Stimulated activated naive CD4-positive, alpha-beta T cell treated with Interleukin-2 at 50 U/mL for 16 hours (primary cell): ENCODE data around the gene SHMT1.
"Not testable (repeated sequence)": the region's sequence is repeated elsewhere in the genome, so short reads cannot be mapped to it uniquely, and the experiment has no call there.

Experiments
- DNase-seq: peaks from one replicate; lab custom pipeline; 2025; lab: John Stamatoyannopoulos, UW

SHMT1 gene

DNA sequence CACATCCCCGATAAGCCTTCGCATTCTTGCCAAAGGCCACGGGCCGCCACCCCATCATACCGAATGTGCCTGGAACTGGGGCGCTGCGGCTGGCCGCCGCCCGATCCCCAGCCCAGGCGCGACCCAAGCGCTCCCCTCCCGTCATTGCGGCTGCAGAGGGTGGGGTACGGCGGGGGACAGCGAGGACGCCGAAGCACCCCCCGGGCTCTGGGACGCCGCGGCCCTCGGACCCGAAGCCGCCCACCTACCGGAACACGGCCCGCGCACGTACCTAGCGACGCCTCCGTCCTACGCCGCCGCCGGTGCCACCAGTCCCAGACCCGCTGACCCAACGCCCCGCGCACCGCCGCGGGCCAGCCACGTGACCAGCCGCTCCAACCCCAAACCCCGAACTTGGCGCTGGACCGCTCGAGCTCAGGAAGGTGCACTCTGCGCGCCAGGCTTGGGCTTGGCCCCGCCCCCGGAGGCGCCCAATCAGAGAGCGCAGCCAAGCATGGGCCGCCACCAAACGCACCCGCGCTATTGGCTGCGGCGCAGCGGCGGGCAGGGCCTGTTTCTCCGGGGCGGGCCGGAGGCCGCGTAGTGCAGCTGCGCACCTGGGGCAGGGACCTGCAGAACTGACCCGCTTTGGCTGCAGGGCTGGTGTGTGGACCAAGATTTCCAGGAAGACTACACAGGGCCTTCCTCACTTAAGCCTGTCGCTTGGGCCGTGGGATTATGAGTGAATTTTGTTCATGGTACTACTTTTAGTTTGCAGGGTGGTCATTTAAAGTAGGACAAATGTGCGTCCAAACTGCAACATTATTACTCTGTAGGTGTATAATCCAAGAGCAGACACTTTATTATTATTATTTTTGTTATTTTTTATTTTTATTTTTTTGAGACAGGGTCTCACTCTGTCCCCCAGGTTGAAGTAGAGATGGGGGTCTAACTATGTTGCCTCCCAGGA lies at the start of gene SHMT1:
TSS of gene SHMT1 (minus strand) at position 450 of the 949 bp plus-strand sequence. CDS start 7,569 bp downstream, outside the sequence.
- DNase-seq, result peak; percentile 89

DNA sequence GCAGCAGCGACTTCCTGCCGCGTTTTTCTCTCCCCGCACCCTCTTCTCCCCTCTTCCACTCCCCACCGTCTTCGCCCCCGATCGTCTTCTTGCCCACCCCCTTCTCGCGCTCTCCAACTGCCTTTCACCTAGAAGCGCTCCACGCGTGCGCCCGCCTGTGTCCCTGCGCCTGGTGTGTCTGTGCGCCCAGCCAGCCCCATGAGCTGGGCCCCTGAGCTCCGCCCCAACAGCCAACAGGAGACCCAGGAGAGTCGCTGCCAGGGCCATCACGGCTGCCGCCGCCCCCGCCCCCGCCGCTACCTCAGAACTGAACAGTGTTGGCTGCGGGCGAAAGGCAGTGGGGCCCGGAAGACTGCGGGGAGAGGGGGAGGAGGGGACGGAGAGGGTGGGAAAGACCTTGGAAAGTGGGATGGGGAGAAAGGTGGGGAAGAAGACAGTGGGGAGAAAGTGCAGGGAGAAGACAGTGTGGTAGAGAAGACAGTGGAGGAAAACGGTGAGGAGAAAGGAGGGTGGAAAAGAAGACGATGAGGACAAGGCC lies 48.7 kb upstream of the SHMT1 start:
- not testable (repeated sequence) for DNase-seq

DNA sequence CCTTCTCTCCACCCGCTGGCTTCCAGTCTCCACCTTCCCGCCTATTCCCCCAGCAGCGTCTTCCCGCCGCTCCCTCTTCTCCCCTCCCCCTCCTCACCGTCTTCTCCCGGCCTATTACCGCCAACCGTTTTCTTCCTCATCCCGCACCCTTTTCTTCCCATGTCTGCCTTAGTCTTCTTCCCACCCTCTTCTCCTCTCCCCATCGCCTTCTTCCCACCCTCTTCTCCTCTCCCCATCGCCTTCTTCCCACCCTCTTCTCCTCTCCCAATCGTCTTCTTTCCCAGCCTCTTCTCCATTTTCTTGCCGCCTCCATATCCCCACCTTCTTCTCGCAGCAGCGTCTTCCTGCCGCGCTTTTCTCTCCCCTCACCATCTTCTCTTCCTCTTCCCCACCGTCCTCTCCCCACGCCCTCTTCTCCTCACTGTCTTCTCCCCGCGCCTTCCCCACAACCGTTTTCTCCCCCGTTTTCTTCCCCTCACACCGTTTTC lies 48.1 kb upstream of the SHMT1 start:
- not testable (repeated sequence) for DNase-seq

DNA sequence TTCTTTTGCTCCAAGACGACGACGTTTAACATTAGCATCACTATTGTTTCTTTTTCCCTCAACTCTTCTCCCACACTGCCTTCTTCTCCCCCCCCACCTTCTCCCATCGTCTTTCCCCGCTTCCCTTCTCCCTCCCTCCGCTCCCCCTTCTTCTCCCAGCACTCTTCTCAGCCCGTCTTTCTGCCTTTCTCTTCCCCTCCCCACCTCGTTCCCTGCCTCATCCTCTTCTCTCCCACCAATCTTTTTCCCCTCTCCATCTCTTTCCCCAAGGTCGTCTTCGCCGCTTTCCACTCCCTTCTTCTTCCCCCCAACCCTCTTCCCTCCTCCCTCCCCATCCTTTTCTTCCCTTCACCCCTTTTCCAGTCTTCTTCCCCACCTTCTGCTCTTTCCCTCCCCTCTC lies 47.4 kb upstream of the SHMT1 start:
- DNase-seq, result not testable (repeated sequence)

DNA sequence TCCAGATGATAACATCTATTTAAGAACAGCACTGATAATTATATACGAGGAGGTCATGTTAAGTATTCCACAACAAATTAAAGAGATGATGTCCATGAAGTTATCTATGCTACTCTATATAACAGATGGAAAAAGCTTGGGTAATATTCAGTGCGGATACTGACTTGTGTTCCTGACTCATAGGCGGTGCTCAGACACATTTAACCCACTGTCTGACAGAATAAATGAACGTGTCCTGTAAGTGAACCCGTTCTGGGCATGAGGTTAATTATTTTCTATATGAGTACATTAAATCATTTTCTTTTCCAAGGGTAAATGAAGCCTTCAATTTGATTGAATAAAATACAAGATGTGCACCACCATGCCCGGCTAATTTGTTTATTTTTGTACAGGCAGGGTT lies 46.0 kb upstream of the SHMT1 start:
- not testable (repeated sequence) for DNase-seq

DNA sequence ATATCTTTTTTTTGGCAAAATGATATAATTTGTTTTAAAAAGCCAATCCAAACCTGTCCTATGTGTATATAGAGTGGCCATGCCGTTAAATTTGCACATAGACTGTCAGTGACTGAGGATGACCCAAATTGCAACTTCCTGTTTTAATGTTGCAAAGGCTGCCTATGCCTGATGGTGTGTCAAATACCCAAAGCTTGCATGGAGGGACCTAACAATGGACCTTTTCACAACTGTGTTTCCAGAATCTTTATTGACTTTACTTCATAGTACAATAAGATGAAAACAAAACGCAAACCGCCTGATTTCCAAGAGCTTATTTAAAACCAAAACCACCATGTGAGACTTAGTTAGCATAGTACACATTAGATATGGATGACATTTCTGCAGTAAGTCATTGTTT lies 45.6 kb upstream of the SHMT1 start:
- not testable (repeated sequence) for DNase-seq

DNA sequence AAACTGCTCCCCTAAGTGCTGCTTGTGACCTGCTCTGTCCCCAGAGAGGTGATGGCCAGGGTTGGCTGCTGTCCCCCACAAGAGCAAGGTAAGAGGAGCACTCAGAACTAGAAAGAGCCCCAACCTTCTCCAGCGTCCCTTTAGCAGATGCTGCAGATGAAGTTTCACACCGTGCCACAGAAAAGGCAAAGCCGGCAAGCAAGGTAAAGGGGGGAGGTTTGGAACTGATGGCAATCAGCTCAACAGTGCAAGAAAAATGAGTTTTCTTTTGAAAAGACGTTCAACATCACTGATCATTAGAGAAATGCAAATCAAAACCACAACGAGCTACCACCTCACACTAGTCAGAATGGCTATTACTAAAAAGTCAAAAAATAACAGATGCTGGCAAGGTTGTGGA lies 40.3 kb upstream of the SHMT1 start:
- DNase-seq, result not testable (repeated sequence)

DNA sequence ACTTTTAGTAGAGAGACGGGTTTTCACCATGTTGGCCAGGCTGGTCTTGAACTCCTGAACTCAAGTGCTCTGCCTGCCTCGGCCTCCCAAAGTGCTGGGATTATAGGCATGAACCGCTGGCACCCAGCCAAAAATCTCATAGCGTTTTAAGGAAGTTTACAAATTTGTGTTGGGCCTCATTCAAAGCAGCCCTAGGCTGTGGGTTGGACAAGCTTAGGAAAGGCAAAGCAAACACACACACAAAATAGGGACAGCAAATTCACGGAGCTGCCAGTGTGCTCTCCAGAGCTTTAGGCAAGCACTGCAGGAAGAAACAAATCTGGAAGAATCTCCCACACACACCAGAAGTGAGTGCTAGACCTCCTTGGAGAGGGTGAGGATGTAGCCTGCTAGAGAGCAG lies 39.8 kb upstream of the SHMT1 start:
- DNase-seq, result not testable (repeated sequence)

DNA sequence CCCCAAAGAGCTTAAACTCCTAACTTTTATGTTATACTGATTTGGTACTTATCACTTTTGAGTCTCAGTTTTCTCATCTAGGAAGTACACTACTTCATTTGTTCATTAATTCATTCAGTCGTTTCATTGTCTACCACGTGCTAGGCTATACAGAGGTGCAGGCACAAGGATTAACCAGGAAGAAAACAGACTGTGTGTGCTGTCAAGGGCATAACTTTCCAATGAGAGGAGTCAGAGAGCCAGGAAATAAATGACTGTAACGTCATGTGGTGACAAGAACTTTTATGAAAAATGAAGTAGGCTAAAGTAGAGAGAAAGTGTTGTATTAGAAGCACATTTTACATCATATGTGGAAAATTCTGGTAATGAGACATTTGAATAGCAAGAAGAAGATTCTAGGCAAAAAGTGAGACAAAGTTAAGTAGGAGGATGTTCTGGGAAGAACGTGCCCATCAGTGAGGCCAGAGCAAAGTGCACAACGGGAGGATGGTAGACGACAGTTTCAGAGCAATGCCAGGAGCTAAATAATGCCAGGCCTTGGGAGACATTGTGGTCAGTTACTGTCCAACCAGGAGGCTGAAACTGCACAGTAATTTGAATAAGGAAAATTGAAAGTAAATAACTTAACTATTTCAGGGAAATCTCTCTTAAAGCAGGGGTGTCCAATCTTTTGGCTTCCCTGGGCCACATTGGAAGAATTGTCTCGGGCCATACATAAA lies 38.7 kb upstream of the SHMT1 start:
- DNase-seq, result not testable (repeated sequence)

DNA sequence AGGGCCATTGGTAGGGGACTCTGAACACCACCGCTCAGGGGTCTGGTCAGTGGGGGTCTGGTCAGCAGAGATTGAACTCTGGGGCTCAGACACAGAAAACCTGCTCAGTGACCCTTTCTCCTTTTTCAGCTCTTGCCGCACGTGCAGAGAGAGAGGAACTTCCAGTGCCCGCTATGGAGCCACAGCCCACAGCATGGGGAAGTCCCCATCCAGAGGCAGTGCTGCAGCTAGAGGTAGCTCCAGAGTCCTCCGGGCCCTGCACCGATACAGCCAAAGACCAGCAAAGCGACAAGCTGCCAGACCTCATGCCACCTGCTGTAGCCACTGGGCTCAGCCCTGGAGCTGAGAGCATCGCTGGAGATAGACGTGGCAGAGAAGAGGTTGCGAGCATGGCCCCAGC lies 25.4 kb upstream of the SHMT1 start:
- not testable (repeated sequence) for DNase-seq

DNA sequence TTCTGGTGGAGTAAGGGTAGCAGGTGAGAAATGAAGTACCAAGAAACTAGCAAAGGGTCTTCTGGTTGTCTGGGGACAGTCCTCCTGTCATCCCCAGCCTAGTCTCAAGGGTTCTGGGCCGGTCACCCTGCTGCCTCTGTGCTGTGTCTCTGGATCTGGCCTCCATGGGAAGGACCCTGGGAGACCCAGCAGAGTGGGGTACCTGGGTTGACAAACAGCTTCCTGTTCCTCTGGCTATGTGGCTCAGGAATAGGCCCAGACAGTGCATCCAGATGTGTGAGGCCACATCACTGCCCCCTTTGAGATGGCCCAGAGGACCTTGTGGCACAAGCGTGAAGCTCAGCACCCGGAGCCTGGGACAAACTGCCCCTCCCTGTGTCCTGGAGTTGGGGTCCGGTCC lies 24.9 kb upstream of the SHMT1 start:
- DNase-seq, result not testable (repeated sequence)

DNA sequence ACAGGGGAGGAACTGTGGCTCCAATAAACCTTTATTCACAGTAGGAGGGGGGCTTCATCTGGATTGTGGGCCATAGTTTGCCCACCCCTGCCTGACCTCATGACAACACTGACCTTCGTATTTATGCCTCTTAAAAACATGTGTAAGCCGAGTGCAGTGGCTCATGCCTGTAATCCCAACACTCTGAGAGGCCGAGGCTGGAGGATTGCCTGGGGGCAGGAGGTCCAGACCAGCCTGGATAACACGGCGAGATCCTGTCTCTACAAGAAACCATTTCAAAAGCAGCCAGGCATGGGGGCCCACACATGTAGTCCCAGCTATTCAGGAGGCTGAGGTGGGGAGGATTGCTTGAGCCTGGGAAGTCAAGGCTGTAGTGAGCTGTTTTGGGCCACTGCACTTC lies 24.2 kb upstream of the SHMT1 start:
- not testable (repeated sequence) for DNase-seq

DNA sequence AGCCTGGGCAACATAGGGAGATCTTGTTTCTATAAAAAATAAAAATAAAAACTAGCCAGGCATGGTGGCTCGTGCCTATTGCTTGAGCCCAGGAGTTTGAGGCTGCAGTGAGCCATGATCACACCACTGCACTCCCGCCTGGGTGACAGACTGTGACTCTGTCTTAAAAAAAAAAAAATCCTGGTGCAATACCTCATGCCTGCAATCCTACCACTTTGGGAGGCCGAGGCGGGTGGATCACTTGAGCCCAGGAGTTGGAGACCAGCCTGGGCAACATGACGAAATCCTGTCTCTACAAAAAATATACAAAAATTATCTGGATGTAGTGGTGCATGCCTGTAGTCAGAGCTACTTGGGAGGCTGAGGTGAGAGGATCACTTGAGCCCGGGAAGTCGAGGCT lies 20.9 kb upstream of the SHMT1 start:
- DNase-seq, result not testable (repeated sequence)

DNA sequence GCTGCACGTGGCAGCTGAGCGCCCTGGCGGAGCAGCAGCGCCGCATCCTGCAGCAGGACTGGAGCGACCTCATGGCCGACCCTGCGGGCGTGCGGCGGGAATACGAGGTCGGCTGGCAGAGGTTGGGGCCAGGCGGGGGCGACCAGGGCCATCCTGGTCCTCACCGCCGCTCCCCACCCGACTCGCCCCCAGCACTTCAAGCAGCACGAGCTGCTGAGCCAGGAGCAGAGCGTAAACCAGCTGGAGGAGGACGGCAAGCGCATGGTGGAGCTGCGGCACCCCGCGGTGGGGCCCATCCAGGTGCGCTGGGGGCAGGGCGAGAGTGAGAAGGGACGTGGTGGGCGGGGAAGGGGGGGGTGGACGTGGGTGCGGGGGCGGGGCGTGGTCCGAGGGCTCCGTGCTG lies 19.7 kb upstream of the SHMT1 start:
- DNase-seq, result not testable (repeated sequence)

DNA sequence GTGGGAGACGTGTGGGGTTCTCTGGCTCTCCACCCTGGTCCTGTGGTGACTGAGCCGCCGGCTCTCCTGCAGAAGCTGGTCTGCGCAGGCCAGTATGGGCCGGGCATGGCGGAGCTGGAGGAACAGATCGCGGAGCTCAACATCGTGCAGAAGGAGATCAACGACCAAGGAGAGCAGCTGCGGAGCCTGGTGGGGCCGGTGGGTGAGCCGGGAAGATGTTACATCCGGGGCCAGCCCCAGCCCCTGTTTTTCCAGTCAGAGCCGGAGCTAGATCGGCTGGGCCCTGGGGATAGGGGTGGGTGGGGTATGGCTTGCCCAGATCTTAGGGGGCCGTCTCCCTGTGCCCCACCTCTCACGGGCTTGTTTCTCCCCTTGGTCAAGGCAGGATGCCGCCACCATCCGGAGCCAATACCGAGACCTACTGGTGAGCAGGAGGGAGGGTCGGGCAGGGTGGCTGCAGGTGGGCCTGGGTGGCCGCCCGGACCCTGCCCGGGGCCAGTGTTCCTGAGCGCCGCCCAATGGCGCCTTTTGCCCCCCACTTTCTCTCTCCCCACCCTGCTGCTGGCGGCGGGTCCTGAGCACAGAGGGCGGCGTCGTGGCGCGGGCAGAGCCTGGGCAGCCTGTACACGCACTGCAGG lies 19.2 kb upstream of the SHMT1 start:
- no peak for DNase-seq

DNA sequence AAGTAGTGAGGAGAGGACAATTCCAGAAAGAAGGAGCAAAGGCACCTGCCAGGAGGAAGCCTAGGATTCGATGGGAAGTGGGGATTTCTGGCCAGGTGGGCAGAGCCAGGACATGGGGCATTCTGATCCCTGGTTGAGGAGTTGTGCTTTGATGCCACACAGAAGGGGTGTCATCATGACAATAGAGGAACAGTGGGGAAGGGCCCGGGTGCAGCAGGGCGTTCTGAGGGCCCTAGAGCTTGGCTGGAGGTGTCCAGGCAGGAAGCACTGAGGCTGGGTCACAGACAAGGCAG lies 18.5 kb upstream of the SHMT1 start:
- DNase-seq, result no peak

DNA sequence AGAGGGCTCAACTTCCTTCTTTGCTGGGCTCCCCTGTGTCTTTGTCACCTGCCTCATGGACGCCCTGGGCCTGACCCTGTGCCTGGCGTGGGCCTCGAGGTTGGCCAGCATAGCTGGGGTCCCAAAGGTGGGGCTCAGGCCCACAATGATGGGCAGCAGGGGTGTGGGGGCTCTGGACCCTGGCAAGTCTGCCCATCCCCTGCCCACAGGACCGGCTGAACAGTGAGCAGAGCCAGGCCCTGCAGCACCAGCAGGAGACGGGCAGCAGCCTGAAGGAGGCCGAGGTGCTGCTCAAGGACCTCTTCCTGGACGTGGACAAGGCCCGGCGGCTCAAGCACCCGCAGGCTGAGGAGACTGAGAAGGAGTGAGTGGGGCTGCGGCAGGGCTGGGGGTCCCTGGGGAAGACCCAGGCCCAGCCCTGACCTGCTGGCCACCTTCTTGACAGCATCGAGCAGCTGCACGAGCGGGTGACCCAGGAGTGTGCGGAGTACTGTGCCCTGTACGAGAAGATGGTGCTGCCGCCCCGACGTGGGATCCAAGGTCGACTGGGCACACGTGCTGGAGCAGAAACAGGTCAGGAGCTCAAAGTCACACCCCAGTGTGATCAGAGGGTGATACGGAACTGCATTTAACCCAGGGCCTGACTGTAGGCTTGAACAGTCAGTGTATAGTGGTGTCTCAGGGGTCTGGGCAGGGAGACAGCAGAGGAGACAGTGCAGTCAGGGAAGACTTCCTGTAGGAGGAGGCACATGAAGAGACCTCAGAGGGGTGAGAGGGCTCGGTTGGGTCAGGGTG lies 18.0 kb upstream of the SHMT1 start:
- no peak for DNase-seq

DNA sequence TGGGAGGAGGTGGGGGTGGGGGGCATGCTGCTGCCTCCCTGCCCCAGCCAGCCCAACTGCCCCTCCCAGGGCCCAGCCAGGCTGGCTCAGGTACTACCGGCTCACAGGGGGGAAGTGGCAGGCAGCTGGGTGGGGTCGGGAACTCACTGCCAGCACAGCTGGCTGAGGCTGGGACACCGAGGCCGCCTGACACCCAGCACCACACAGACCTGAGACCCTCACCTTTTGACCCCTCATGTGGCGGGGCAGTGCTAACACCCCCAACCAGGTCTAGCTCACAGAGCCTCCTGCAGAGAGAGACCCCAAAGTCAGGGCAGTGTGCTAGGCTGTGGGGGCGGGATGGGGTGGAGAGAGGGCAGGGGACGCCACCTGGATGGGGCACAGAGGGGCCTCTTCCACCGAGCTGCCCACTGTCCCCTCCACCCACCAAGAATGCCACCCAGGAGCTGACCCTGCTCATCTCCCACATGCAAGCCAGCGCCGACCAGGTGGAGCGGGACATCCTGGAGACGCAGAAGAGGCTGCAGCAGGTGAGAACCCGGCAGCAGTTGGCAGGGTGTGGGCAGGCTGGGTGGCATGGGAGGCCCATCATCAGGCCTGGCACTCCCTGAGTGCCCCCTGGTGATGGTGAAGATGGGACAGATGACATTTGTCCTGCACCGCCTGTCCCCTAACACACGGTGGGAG lies 17.3 kb upstream of the SHMT1 start:
- no peak for DNase-seq

DNA sequence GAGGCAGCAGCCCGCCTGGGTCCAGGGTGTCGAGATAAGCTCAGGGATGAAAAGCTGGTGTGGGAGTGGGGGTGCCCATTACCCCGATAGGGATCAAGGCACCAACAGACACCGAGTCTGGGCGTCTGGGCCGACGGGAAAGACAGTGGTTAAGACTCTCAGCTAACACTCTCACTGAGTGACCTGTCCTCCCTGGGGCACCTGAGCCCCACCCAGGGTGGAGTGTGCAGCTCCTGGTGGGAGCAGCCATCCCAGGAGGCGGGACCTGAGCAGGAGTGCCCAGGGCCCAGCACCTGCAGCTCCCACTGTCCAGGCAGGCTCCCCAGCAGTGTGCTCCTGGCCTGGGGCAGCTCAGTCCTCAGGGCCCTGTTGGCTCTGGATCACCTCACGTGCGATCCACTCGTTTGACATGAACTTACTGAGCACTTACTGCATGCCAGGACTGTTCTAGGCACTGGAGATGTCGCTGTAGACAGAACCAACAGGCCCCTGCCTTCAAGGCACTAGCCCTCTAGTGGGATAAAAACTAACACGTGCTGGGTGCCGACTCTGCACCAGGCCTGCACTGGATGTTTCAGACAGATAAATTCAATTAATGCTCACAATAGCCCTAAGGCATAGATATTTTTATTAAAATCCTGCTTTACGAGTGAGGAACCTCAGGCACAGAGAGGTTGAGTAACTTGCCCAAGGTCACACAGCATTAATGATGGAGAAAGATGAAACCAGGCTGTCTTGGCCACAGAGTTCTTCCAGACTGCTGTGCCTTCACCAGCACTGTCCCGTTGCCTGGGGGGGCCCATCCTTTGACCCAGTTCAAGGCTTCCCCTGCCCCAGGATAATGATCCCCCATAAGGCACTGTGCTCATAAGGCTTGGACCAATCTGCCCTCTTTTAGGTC lies 16.1 kb upstream of the SHMT1 start:
- DNase-seq, result no peak

DNA sequence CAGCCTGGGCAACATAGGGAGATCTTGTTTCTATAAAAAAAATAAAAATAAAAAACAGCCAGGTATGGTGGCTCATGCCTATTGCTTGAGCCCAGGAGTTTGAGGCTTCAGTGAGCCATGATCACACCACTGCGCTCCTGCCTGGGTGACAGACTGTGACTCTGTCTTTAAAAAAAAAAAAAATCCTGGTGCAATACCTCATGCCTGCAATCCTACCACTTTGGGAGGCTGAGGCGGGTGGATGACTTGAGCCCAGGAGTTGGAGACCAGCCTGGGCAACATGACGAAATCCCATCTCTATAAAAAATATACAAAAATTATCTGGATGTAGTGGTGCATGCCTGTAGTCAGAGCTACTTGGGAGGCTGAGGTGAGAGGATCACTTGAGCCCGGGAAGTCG lies 15.3 kb upstream of the SHMT1 start:
- DNase-seq, result not testable (repeated sequence)
